HepG2 (cell line): ENCODE measurements around the gene TEAD4. TPM values are rescaled to one million over a fixed set of nuclear protein-coding genes. Genes with fewer than 3 reads are reported as not detected.

Experiments
- BCL6 ChIP-seq: IDR thresholded peaks from 2 replicates; pipeline ENCODE4 v1.6.1; 2016; ENCODE audit warnings: missing genetic modification reagents, missing compliant biosample characterization
- HNF1A ChIP-seq, 2 experiments: sonication (generic) in 1 of 2; formaldehyde crosslinking in 1 of 2; IDR thresholded peaks; 2 replicates each; pipeline versions ENCODE4 v1.4.0 to v1.6.1; 2016 to 2020; ENCODE audit warnings: borderline replicate concordance in 1 of 2, low read depth in 1 of 2, mild to moderate bottlenecking in 1 of 2, missing genetic modification reagents in 1 of 2
- MEF2D ChIP-seq: sonication (generic); formaldehyde crosslinking; IDR thresholded peaks from 2 replicates; pipeline ENCODE4 v1.5.1; 2020; ENCODE audit warnings: mild to moderate bottlenecking, missing genetic modification reagents
- NFE2L1 ChIP-seq: sonication (generic); formaldehyde crosslinking; IDR thresholded peaks from 2 replicates; pipeline ENCODE4 v1.4.0; 2020; ENCODE audit warnings: missing genetic modification reagents, mild to moderate bottlenecking, borderline replicate concordance
- NFYC ChIP-seq: IDR thresholded peaks from 2 replicates; pipeline ENCODE4 v1.6.1; 2016; ENCODE audit warnings: missing genetic modification reagents, missing compliant biosample characterization
- RARA ChIP-seq: IDR thresholded peaks from 2 replicates; pipeline ENCODE4 v1.6.1; 2016; ENCODE audit warnings: missing genetic modification reagents, missing compliant biosample characterization
- RXRB ChIP-seq: IDR thresholded peaks from 2 replicates; pipeline ENCODE4 v1.6.1; 2016; ENCODE audit warnings: borderline replicate concordance, missing genetic modification reagents, missing compliant biosample characterization
- SALL1 ChIP-seq: sonication (generic); formaldehyde crosslinking; IDR thresholded peaks from 2 replicates; pipeline ENCODE4 v1.8.0; 2022; ENCODE audit warnings: mild to moderate bottlenecking, missing genetic modification reagents
- SAP130 ChIP-seq: IDR thresholded peaks from 2 replicates; pipeline ENCODE4 v1.6.1; 2016; ENCODE audit warnings: low read depth
- TEAD3 ChIP-seq: optimal IDR thresholded peaks from 2 replicates; pipeline ENCODE3; 2016; ENCODE audit warnings: borderline replicate concordance
- ZBTB20 ChIP-seq: sonication (generic); formaldehyde crosslinking; IDR thresholded peaks from 2 replicates; pipeline ENCODE4 v1.8.1; 2023; ENCODE audit warnings: missing genetic modification reagents, low read depth, mild to moderate bottlenecking, borderline replicate concordance
- ZNF800 ChIP-seq: sonication (generic); formaldehyde crosslinking; IDR thresholded peaks from 2 replicates; pipeline ENCODE4 v1.4.0; 2020; ENCODE audit warnings: missing genetic modification reagents
- ZNF83 ChIP-seq: sonication (generic); formaldehyde crosslinking; IDR thresholded peaks from 2 replicates; pipeline ENCODE4 v1.4.0; 2020; ENCODE audit warnings: missing genetic modification reagents, mild to moderate bottlenecking, borderline replicate concordance
- polyA plus RNA-seq, 8 experiments: library from polyadenylated mRNA; depleted of rRNA in 3 of 8; stranded (reverse) in 7 of 8; unstranded in 1 of 8; fragments of >200 nt; fragmentation: Illumina TruSeq in 4 of 8; extraction: Trizol in 4 of 8; gene quantifications; 2 replicates each; pipeline versions ENCODE4 v1.2.1 to v1.2.3, GENCODE V29; 2011 to 2016; ENCODE audit warnings: low read depth in 4 of 8, missing spikeins in 1 of 8, mixed read lengths in 1 of 8; ENCODE audit not compliant: insufficient read depth in 1 of 8
- total RNA-seq, 5 experiments: library from RNA; depleted of rRNA; stranded (reverse); fragments of >200 nt; fragmentation: Illumina TruSeq; extraction: Trizol; gene quantifications; 2 replicates each; pipeline ENCODE4 v1.2.3, GENCODE V29; 2016; ENCODE audit warnings: low read depth in 1 of 5
- TF ChIP-seq, protein P1 (sequence below): sonication (generic); formaldehyde crosslinking; conservative IDR thresholded peaks from 2 replicates; pipeline ENCODE4 v1.8.0; 2022; ENCODE audit warnings: mild to moderate bottlenecking, moderate library complexity, missing genetic modification reagents
- TF ChIP-seq, protein P2 (sequence below): sonication (generic); formaldehyde crosslinking; IDR thresholded peaks from 2 replicates; pipeline ENCODE4 v1.8.0; 2022; ENCODE audit warnings: low read depth, missing genetic modification reagents
- TF ChIP-seq, protein P3 (sequence below): sonication (generic); formaldehyde crosslinking; IDR thresholded peaks from 2 replicates; pipeline ENCODE4 v1.8.0; 2022; ENCODE audit warnings: missing genetic modification reagents, mild to moderate bottlenecking, moderate library complexity, borderline replicate concordance

The TEAD4 gene
- total and polyA plus RNA-seq, 2 of the 13 experiments (the other 11 are each of a cell fraction or from before 2014, with no cell fraction given) = 45.0 to 69.4 TPM

GRCh38 chr12:3086729-3087323 lies 127.6 kb downstream of the TEAD4 start (continued):
- TF ChIP-seq, protein P1, sequence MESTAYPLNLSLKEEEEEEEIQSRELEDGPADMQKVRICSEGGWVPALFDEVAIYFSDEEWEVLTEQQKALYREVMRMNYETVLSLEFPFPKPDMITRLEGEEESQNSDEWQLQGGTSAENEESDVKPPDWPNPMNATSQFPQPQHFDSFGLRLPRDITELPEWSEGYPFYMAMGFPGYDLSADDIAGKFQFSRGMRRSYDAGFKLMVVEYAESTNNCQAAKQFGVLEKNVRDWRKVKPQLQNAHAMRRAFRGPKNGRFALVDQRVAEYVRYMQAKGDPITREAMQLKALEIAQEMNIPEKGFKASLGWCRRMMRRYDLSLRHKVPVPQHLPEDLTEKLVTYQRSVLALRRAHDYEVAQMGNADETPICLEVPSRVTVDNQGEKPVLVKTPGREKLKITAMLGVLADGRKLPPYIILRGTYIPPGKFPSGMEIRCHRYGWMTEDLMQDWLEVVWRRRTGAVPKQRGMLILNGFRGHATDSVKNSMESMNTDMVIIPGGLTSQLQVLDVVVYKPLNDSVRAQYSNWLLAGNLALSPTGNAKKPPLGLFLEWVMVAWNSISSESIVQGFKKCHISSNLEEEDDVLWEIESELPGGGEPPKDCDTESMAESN (CRISPR knock-in tag) = no peak
- TF ChIP-seq ZBTB20 (CRISPR knock-in tag) (peak; percentile 60; the same call in 1 of the 2 replicates), TEAD3 (CRISPR knock-in tag) (peak; percentile 84), HNF1A (IDR thresholded peaks at IDR 0.05; ENCODE audit: low read depth) (no peak), HNF1A (CRISPR knock-in tag; IDR thresholded peaks at IDR 0.05; ENCODE audit: borderline replicate concordance) (no peak), RARA (CRISPR knock-in tag) (0 out of 2 replicates have a peak, but pooled peaks have one; percentile 11), ZNF83 (CRISPR knock-in tag) (0 out of 2 replicates have a peak, but pooled peaks have one; percentile 23), RXRB (CRISPR knock-in tag) (peak; percentile 74; the same call in 1 of the 2 replicates), NFYC (CRISPR knock-in tag) (no peak), SALL1 (CRISPR knock-in tag) (peak; percentile 17; the same call in 1 of the 2 replicates), NFE2L1 (CRISPR knock-in tag) (no peak), MEF2D (CRISPR knock-in tag) (0 out of 2 replicates have a peak, but pooled peaks have one; percentile 43), BCL6 (0 out of 2 replicates have a peak, but pooled peaks have one; percentile 14), SAP130 (CRISPR knock-in tag) (peak; percentile 41; the same call in 1 of the 2 replicates), ZNF800 (CRISPR knock-in tag) (no peak)
- TF ChIP-seq, protein P2, sequence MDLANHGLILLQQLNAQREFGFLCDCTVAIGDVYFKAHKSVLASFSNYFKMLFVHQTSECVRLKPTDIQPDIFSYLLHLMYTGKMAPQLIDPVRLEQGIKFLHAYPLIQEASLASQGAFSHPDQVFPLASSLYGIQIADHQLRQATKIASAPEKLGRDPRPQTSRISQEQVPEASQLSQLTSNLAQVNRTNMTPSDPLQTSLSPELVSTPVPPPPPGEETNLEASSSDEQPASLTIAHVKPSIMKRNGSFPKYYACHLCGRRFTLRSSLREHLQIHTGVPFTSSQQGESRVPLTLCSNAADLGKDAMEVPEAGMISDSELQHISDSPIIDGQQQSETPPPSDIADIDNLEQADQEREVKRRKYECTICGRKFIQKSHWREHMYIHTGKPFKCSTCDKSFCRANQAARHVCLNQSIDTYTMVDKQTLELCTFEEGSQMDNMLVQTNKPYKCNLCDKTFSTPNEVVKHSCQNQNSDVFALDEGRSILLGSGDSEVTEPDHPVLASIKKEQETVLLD = no peak
- TF ChIP-seq, protein P3, sequence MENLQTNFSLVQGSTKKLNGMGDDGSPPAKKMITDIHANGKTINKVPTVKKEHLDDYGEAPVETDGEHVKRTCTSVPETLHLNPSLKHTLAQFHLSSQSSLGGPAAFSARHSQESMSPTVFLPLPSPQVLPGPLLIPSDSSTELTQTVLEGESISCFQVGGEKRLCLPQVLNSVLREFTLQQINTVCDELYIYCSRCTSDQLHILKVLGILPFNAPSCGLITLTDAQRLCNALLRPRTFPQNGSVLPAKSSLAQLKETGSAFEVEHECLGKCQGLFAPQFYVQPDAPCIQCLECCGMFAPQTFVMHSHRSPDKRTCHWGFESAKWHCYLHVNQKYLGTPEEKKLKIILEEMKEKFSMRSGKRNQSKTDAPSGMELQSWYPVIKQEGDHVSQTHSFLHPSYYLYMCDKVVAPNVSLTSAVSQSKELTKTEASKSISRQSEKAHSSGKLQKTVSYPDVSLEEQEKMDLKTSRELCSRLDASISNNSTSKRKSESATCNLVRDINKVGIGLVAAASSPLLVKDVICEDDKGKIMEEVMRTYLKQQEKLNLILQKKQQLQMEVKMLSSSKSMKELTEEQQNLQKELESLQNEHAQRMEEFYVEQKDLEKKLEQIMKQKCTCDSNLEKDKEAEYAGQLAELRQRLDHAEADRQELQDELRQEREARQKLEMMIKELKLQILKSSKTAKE = 0 out of 2 replicates have a peak, but pooled peaks have one; percentile 46
